Measurements from ENCODE around the gene PITRM1.

DNA sequence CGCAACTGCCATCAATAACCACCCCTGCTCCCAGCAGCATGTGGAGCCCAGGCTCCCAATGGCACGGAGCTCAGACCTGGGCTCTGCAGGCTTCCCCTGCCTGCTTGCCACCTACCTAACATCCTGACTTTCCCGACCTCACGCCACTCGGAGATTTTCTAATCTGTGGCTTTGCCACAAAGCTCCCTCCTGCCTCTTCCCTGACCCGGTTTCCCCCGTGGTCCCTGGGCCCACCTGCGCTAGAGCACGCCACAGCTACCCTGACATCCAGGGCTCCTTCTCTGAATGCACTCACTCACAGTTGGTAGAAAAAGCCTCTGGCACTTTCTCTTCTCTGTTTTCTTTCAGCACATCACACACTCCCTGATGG lies 20.0 kb downstream of the PITRM1 start:
- TF ChIP-seq SMC3 (IDR thresholded peaks at IDR 0.05; ENCODE audit: low read depth, low read length) = no peak
- TF ChIP-seq, protein P1, sequence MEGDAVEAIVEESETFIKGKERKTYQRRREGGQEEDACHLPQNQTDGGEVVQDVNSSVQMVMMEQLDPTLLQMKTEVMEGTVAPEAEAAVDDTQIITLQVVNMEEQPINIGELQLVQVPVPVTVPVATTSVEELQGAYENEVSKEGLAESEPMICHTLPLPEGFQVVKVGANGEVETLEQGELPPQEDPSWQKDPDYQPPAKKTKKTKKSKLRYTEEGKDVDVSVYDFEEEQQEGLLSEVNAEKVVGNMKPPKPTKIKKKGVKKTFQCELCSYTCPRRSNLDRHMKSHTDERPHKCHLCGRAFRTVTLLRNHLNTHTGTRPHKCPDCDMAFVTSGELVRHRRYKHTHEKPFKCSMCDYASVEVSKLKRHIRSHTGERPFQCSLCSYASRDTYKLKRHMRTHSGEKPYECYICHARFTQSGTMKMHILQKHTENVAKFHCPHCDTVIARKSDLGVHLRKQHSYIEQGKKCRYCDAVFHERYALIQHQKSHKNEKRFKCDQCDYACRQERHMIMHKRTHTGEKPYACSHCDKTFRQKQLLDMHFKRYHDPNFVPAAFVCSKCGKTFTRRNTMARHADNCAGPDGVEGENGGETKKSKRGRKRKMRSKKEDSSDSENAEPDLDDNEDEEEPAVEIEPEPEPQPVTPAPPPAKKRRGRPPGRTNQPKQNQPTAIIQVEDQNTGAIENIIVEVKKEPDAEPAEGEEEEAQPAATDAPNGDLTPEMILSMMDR (IDR thresholded peaks at IDR 0.05) = no peak
- TF ChIP-seq POLR2AphosphoS5 (IDR thresholded peaks at IDR 0.05; ENCODE audit: low read depth, low read length) = no peak
- no peak for TF ChIP-seq YY1 (IDR thresholded peaks at IDR 0.05; ENCODE audit: low read depth)
